HCT116 (cell line): ENCODE results near the gene CAMKMT. TPM values are rescaled to one million over a fixed set of nuclear protein-coding genes. Genes with fewer than 3 reads are reported as not detected.

Experiments
- ATAC-seq: fragments of 200-7000 bp; cut with Tn5 transposase; 2 replicates; pipeline ENCODE4 v1.9.1; 2020; ENCODE audit warnings: mild to moderate bottlenecking, moderate library complexity
- BruUV-seq: library from RNA; stranded (reverse); fragments of 400-500 nt; replicated peaks from 2 replicates; lab custom pipeline; 2021; lab: Mats Ljungman, UMichigan
- CTCF ChIA-PET: fragments of 300-600 bp; sonication (Branson Sonifier 250); formaldehyde crosslinking; loops from one replicate; lab custom pipeline; 2021; ENCODE audit warnings: antibody characterized with exemption; lab: Charles Lee
- POLR2A ChIA-PET: fragments of 300-600, 350-600 bp; sonication (Branson Sonifier 250); formaldehyde crosslinking; loops from one replicate; lab custom pipeline; 2021; ENCODE audit warnings: antibody characterized with exemption; lab: Charles Lee
- RAD21 ChIA-PET, 2 experiments: fragments of 300-600 bp; sonication (Branson Sonifier 250); formaldehyde crosslinking; loops; one replicate each; lab custom pipeline; 2023; ENCODE audit warnings: low total read pairs in 2 of 2; ENCODE audit not compliant: uncharacterized antibody in 2 of 2, unreplicated experiment in 2 of 2, low non-redundant PET in 1 of 2; lab: Charles Lee
- DNase-seq: peaks from one replicate; pipeline ENCODE4 v3.0.0-alpha.2; 2010; ENCODE audit warnings: low read depth, low spot score
- H2AFZ ChIP-seq: fragments of 200-600 bp; shearing (Covaris generic), sonication (generic); 2 replicates; pipeline ENCODE4 v1.6.1; 2017; ENCODE audit warnings: low read depth, mixed run types, mixed read lengths, antibody characterized with exemption, low read length; ENCODE audit not compliant: poor library complexity, severe bottlenecking
- H3K27ac ChIP-seq: 2 replicates; pipeline ENCODE4 v1.5.1; 2012; ENCODE audit warnings: low read depth, low read length
- H3K27me3 ChIP-seq: fragments of 200-600 bp; sonication (generic); 2 replicates; pipeline ENCODE4 v1.6.1; 2016; ENCODE audit warnings: mixed run types, low read length, mixed read lengths; ENCODE audit not compliant: insufficient read depth
- H3K36me3 ChIP-seq, 2 experiments: fragments of 200-500 bp in 1 of 2; fragments of 200-600 bp in 1 of 2; sonication (Bioruptor generic) in 1 of 2; sonication (generic) in 1 of 2; 2 replicates each; pipeline versions ENCODE4 v1.5.1 to v1.6.1; 2014 to 2016; ENCODE audit warnings: low read length in 2 of 2, inconsistent platforms in 1 of 2, mixed read lengths in 1 of 2, mixed run types in 1 of 2; ENCODE audit not compliant: insufficient read depth in 2 of 2, control insufficient read depth in 1 of 2
- H3K4me1 ChIP-seq, 2 experiments: fragments of 200-600 bp in 1 of 2; sonication (generic) in 1 of 2; 2 replicates each; pipeline versions ENCODE4 v1.5.1 to v1.6.1; 2012 to 2017; ENCODE audit warnings: low read length in 2 of 2, inconsistent platforms in 1 of 2, mild to moderate bottlenecking in 1 of 2, mixed read lengths in 1 of 2, mixed run types in 1 of 2, moderate library complexity in 1 of 2; ENCODE audit not compliant: insufficient read depth in 2 of 2, control insufficient read depth in 1 of 2
- H3K4me2 ChIP-seq: fragments of 200-600 bp; sonication (generic); 2 replicates; pipeline ENCODE4 v1.6.1; 2017; ENCODE audit warnings: mixed run types, low read length, mixed read lengths
- H3K4me3 ChIP-seq, 2 experiments: fragments of 200-600 bp in 1 of 2; sonication (generic) in 1 of 2; replicated peaks in 1 of 2; 2 replicates each; pipeline ENCODE4 v1.5.1; 2011 to 2016; ENCODE audit warnings: low read length in 2 of 2, control low read depth in 1 of 2, low read depth in 1 of 2, mild to moderate bottlenecking in 1 of 2, mixed read lengths in 1 of 2, mixed run types in 1 of 2
- H3K79me2 ChIP-seq: fragments of 200-600 bp; sonication (generic); 2 replicates; pipeline ENCODE4 v1.6.1; 2017; ENCODE audit warnings: mild to moderate bottlenecking, mixed run types, low read length, moderate library complexity, mixed read lengths; ENCODE audit not compliant: insufficient read depth
- H3K9ac ChIP-seq: fragments of 200-600 bp; sonication (generic); 2 replicates; pipeline ENCODE4 v1.6.1; 2016; ENCODE audit warnings: low read length, mixed read lengths
- H3K9me2 ChIP-seq: fragments of 200-600 bp; sonication (generic), shearing (Covaris generic); 2 replicates; pipeline ENCODE4 v1.6.1; 2017; ENCODE audit warnings: mixed run types, mild to moderate bottlenecking, moderate library complexity; ENCODE audit not compliant: insufficient read depth
- H3K9me3 ChIP-seq, 2 experiments: fragments of 200-500 bp in 1 of 2; fragments of 200-600 bp in 1 of 2; sonication (Bioruptor generic) in 1 of 2; sonication (generic) in 1 of 2; 2 replicates each; pipeline ENCODE4 v1.6.1; 2014 to 2017; ENCODE audit warnings: low read length in 2 of 2, mixed read lengths in 2 of 2, inconsistent platforms in 1 of 2, low read depth in 1 of 2, mild to moderate bottlenecking in 1 of 2, mixed run types in 1 of 2, moderate library complexity in 1 of 2; ENCODE audit not compliant: control insufficient read depth in 1 of 2, insufficient read depth in 1 of 2
- H4K20me1 ChIP-seq: fragments of 200-600 bp; sonication (generic), shearing (Covaris generic); 2 replicates; pipeline ENCODE4 v1.6.1; 2017; ENCODE audit warnings: mixed run types, mild to moderate bottlenecking, moderate library complexity; ENCODE audit not compliant: insufficient read depth
- ATF3 ChIP-seq: IDR thresholded peaks from 2 replicates; pipeline ENCODE4 v1.6.1; 2012
- CEBPB ChIP-seq: IDR thresholded peaks from 2 replicates; pipeline ENCODE4 v1.6.1; 2012; ENCODE audit warnings: low read depth
- CTCF ChIP-seq, 3 experiments: fragments of 200-600 bp in 1 of 3; sonication (generic) in 1 of 3; IDR thresholded peaks in 2 of 3; conservative IDR thresholded peaks in 1 of 3; 2 replicates each; pipeline ENCODE4 v1.5.1; 2012 to 2017; ENCODE audit warnings: low read depth in 2 of 3, low read length in 2 of 3, antibody characterized with exemption in 1 of 3, borderline replicate concordance in 1 of 3, control low read depth in 1 of 3, mild to moderate bottlenecking in 1 of 3, mixed read lengths in 1 of 3, mixed run types in 1 of 3, moderate library complexity in 1 of 3; ENCODE audit not compliant: insufficient read depth in 1 of 3
- EZH2 ChIP-seq: fragments of 200-600 bp; sonication (generic); IDR thresholded peaks from 2 replicates; pipeline ENCODE4 v1.6.1; 2017; ENCODE audit warnings: antibody characterized with exemption, mixed run types
- FOSL1 ChIP-seq: IDR thresholded peaks from 2 replicates; pipeline ENCODE4 v1.6.1; 2012; ENCODE audit warnings: low read depth
- JUND ChIP-seq: IDR thresholded peaks from 2 replicates; pipeline ENCODE4 v1.6.1; 2012
- POLR2A ChIP-seq: IDR thresholded peaks from 2 replicates; pipeline ENCODE4 v1.7.0; 2011; ENCODE audit warnings: borderline replicate concordance; ENCODE audit not compliant: insufficient read depth, insufficient read length; ENCODE audit errors: extremely low read depth
- RAD21 ChIP-seq: IDR thresholded peaks from 2 replicates; pipeline ENCODE4 v1.6.1; 2012; ENCODE audit warnings: low read depth, mild to moderate bottlenecking
- REST ChIP-seq: IDR thresholded peaks from 2 replicates; pipeline ENCODE4 v1.6.1; 2012; ENCODE audit warnings: low read depth
- SRF ChIP-seq: IDR thresholded peaks from 2 replicates; pipeline ENCODE4 v1.6.1; 2012; ENCODE audit warnings: low read depth
- ZNF274 ChIP-seq: fragments of 200-500 bp; sonication (Bioruptor generic); IDR thresholded peaks from 2 replicates; pipeline ENCODE4 v1.6.1; 2014; ENCODE audit warnings: mild to moderate bottlenecking, low read depth, low read length, inconsistent platforms
- intact Hi-C: fragments of 100-400 bp; cut with micrococcal nuclease; formaldehyde crosslinking; loops from 2 replicates; pipeline ENCODE4 v1.10.0; 2022
- total RNA-seq: library from RNA; stranded (reverse); gene quantifications from one replicate; pipeline ENCODE4 v1.2.1, GENCODE V29; 2021; ENCODE audit not compliant: unreplicated experiment

CAMKMT gene
- total RNA-seq, 1 experiment from 2014 or later, result 10.6 TPM

GRCh38 chr2:44787663-44788062 is 425.9 kb downstream of the CAMKMT start:
- no peaks in the 10 kb centered on the region for H3K9me3 ChIP-seq
- DNase-seq (no peak), ATAC-seq (no peak)
- BruUV-seq, result no TSS peak
- H3K9me2 ChIP-seq, result no peaks in the 10 kb centered on the region
- no peaks in the 10 kb centered on the region for H4K20me1 ChIP-seq
- no peak overlapping the region for H3K4me3 ChIP-seq
- intact Hi-C loops, result no loop called here
- H3K36me3 ChIP-seq, result no peaks in the 10 kb centered on the region
- RAD21 ChIA-PET, result no interaction called here
- no peak overlapping the region for H3K9ac ChIP-seq
- H3K4me2 ChIP-seq, result no peak overlapping the region
- H2AFZ ChIP-seq, result no peak overlapping the region
- H3K4me1 ChIP-seq, result no peaks in the 10 kb centered on the region
- TF ChIP-seq RAD21 (no peak), POLR2A (no peak), JUND (no peak), REST (no peak), CEBPB (no peak), SRF (no peak), CTCF (IDR thresholded peaks at IDR 0.05 in 2 of 3, conservative IDR thresholded peaks at IDR 0.05 in 1 of 3; ENCODE audit: borderline replicate concordance in 1 of 3, insufficient read depth in 1 of 3, low read depth in 2 of 3, low read length in 2 of 3) (no peak), ATF3 (no peak), FOSL1 (no peak), EZH2 (no peak), ZNF274 (no peak)
- TF ChIP-seq, all 23 proteins: peak for 0
- H3K27me3 ChIP-seq, result no peaks in the 10 kb centered on the region
- no peak overlapping the region for H3K27ac ChIP-seq
- H3K79me2 ChIP-seq, result no peaks in the 10 kb centered on the region
- ChIA-PET CTCF (no interaction called here), POLR2A (no interaction called here)
